NCI-H2227 treated with DMSO at 0.1 percent for 48 hours (cell line): Measurements from ENCODE around the gene FMN1.
A peak's percentile ranks its signal among the peaks of the same experiment; 100 is the strongest.

ENCODE experiments used
- DNase-seq: peaks from one replicate; lab custom pipeline; 2025; lab: John Stamatoyannopoulos, UW

Gene FMN1

GRCh38 chr15:32879980-32880379, 314.5 kb downstream of the FMN1 start:
- no peak for DNase-seq

- DNase-seq, result no peak
Measured at GRCh38 chr15:32878869-32879805, 315.4 kb downstream of the FMN1 start.

- DNase-seq, result no peak
Measured at GRCh38 chr15:32878342-32878741, 316.2 kb downstream of the FMN1 start.

GRCh38 chr15:32877252-32878019, 317.1 kb downstream of the FMN1 start:
- DNase-seq, result no peak

- no peak for DNase-seq
Measured at GRCh38 chr15:32873284-32874114, 321.0 kb downstream of the FMN1 start.

- no peak for DNase-seq
Measured at GRCh38 chr15:32872621-32873283, 321.8 kb downstream of the FMN1 start.

- DNase-seq, result no peak
Measured at GRCh38 chr15:32871883-32872282, 322.6 kb downstream of the FMN1 start.

- no peak for DNase-seq
Measured at GRCh38 chr15:32870240-32871033, 324.1 kb downstream of the FMN1 start.

GRCh38 chr15:32869776-32870175, 324.7 kb downstream of the FMN1 start:
- DNase-seq, result no peak

GRCh38 chr15:32867313-32867626, 327.2 kb downstream of the FMN1 start:
- DNase-seq, result no peak

- DNase-seq, result no peak
Measured at GRCh38 chr15:32866454-32867312, 327.8 kb downstream of the FMN1 start.

GRCh38 chr15:32864841-32865240, 329.7 kb downstream of the FMN1 start:
- DNase-seq, result no peak

- peak; percentile 51 for DNase-seq
Measured at GRCh38 chr15:32864051-32864450, 330.5 kb downstream of the FMN1 start.

GRCh38 chr15:32861761-32862160, 332.8 kb downstream of the FMN1 start:
- DNase-seq, result no peak

- DNase-seq, result no peak
Measured at GRCh38 chr15:32861174-32861573, 333.3 kb downstream of the FMN1 start.

- no peak for DNase-seq
Measured at GRCh38 chr15:32859996-32860395, 334.5 kb downstream of the FMN1 start.

- no peak for DNase-seq
Measured at GRCh38 chr15:32859251-32859650, 335.3 kb downstream of the FMN1 start.

- no peak for DNase-seq
Measured at GRCh38 chr15:32857732-32858131, 336.8 kb downstream of the FMN1 start.

- DNase-seq, result no peak
Measured at GRCh38 chr15:32856753-32857152, 337.8 kb downstream of the FMN1 start.

- no peak for DNase-seq
Measured at GRCh38 chr15:32855942-32856341, 338.6 kb downstream of the FMN1 start.
